Fibroblast of skin of abdomen (primary cell): ENCODE measurements around the gene BAZ2A. TPM values are rescaled to one million over a fixed set of nuclear protein-coding genes. Genes with fewer than 3 reads are reported as not detected.
"Not testable (repeated sequence)": the region's sequence is repeated elsewhere in the genome, so short reads cannot be mapped to it uniquely, and the experiment has no call there.

Source experiments
- DNase-seq: peaks from one replicate; pipeline ENCODE4 v3.0.0-alpha.2; 2013
- polyA plus RNA-seq, 2 experiments: library from polyadenylated mRNA; unstranded; fragments of 120-200 nt; gene quantifications; one replicate each; pipeline ENCODE4 v1.2.1, GENCODE V29; 2013; ENCODE audit not compliant: insufficient read length in 2 of 2

BAZ2A gene
- polyA plus RNA-seq (2013, experiment 1 of 2; ENCODE audit: insufficient read length), result 38.9 TPM
- 30.1 TPM for polyA plus RNA-seq (2013, experiment 2 of 2; ENCODE audit: insufficient read length)

DNA sequence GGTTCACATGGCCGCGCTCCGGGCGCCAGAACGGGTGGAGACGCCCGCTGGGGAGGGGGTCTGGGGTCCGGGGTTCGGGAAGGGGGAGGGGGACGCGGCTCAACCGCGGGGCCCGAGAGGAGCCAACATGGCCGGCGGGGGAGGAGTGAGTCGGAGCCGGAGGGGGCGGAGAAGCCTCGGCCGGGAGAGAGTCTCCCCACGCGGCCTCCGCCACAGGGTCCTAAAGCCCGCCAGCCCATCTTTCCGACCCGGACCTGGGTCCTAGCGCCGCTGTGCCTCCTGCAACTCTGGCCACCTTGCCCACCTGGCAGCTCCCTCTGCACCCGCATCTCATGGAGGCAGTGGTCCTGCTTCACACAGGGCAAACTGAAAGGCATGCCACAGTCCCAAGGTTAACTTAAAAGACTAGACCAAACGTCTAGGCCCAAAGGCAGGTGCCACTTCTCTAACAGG lies at the start of gene BAZ2A:
TSS of gene BAZ2A (minus strand) at position 147 of the 453 bp plus-strand sequence. CDS start 12,796 bp downstream, outside the sequence.
- peak; percentile 79 for DNase-seq

GRCh38 chr12:56678852-56679251 lies 48.7 kb upstream of the BAZ2A start:
- DNase-seq, result no peak

DNA sequence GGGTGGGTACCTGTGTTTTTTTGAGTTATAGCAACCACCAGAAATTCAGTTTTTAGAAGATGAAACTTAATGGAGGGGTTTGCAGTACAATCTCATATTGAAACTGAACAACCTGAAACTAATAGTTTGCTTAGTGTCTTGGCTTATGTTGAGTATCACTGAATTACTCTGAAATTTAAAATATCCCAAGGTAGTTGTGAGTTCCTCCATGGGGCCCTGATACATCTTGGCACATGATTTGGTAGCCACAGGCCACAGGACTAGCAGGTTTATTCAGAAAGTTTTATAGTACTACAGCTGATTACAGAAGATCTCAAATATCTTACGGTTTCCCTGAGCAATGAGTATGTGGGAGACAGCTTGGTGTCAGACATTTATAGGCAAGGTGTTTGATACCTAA lies 47.6 kb upstream of the BAZ2A start:
- DNase-seq, result no peak

DNA sequence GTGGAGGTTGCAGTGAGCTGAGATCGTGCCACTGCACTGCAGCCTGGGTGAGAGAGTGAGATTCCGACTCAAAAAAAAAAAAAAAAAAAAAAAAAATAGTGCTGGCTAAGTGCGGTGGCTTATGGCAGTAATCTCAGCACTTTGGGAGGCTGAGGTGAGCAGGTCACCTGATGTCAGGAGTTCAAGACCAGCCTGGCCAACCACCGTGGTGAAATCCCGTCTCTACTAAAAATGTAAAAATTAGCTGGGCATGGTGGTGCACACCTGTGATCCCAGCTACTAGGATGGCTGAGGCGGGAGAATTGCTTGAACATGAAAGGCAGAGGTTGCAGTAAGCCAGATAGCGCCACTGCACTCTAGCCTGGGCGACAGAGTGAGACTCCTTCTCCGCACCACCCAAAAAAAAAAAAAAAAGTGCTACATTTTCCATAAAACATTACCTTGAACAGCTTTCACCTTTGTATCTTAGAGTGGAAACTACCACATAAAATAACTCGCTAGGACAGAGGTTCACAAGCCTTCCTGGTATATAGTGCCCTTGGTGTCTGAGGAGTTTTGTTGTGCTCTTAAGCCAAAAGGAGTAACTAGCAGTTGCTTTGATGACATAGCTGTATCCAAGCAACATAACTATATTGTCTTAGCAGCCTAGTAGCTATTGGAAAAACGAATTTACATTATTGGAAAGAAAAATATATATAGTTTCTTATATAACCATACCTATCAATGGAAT lies 46.9 kb upstream of the BAZ2A start:
- no peak for DNase-seq

GRCh38 chr12:56671608-56672007 lies 41.5 kb upstream of the BAZ2A start:
- DNase-seq, result no peak

GRCh38 chr12:56670836-56671235 lies 40.7 kb upstream of the BAZ2A start:
- no peak for DNase-seq

- DNase-seq, result no peak
Measured at GRCh38 chr12:56668197-56668457, 38.0 kb upstream of the BAZ2A start.

DNA sequence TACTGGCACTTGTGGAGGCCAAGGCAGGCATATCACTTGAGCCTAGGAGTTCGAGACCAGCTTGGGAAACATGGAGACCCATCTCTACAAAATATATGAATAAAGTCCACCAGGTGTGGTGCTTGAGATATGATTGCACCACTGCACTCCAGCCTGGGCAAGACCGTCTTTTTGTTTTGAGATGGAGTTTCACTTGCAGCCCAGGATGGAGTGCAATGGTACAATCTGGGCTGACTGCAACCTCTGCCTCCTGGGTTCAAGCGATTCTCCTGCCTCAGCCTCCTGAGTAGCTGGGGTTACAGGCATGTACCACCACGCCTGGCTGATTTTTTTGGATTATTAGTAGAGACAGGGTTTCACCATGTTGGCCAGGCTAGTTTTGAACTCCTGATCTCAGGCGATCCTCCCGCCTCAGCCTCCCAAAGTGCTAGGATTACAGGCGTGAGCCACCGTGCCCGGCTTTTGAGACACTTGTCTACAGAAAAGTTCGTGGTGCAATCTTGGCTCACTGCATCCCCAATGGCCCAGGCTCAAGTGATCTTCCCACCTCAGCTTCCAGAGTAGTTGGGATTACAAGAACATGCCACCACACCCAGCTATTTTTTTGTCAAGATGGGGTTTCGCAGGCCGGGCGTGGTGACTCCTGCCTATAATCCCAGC lies 32.0 kb upstream of the BAZ2A start:
- DNase-seq, result no peak

DNA sequence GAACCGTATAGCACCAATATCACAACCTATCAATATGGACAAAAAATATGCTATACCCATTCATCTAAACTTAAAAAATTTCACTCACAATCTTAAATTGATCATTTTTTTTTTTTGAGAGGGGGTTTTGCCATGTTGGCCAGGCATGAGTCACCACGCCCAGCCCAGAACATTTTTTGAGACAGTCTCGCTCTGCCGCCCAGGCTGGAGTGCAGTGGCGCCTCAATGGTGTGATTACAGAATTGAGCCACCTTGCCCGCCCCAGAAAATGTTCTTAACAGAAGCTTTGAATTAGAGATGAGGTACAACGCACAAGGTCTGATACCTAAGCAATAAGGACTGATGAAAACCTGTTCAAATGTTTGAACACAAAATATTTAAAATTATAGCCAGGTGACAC lies 31.4 kb upstream of the BAZ2A start:
- no peak for DNase-seq

- DNase-seq, result no peak
Measured at GRCh38 chr12:56658921-56659320, 28.8 kb upstream of the BAZ2A start.

DNA sequence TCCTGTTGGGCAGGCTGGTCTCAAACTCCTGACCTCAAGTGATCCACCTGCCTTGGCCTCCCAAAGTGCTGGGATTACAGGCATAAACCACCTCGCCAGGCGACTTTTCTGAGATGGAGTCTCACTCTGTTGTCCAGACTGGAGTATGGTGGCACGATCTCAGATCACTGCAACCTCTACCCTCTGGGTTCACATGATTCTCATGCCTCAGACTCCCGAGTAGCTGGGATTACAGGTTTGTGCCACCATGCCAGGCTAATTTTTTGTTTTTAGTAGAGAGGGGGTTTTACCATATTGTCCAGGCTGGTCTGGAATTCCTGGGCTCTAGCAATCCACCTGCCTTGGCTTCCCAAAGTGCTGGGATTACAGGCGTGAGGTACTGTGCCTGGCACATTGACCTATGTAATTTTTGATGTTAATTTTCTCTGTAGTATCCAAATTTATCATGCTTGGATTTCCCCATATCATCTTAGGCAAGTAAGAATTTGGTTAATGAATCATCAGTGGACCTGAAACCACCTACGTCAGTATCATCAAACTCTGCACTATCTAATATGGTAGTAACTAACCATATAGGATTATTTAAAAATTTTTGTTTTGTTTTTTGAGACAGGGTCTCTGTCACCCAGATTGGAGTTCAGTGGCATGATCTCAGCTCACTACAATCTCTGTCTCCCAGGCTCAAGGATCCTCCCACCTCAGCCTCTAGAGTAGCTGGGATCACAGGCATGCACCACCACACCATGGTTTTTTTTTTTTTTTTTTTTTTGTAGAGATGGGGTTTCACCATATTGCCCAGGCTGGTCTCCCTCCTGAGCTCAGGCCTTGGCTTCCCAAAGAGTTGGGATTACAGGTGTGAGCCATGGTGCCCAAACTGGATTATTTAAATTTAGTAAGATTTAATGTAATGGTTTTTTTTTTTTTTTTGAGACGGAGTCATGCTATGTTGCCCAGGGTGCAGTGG lies 27.6 kb upstream of the BAZ2A start:
- DNase-seq, result no peak

- DNase-seq, result not testable (repeated sequence)
Measured at GRCh38 chr12:56653781-56654180, 23.7 kb upstream of the BAZ2A start.

DNA sequence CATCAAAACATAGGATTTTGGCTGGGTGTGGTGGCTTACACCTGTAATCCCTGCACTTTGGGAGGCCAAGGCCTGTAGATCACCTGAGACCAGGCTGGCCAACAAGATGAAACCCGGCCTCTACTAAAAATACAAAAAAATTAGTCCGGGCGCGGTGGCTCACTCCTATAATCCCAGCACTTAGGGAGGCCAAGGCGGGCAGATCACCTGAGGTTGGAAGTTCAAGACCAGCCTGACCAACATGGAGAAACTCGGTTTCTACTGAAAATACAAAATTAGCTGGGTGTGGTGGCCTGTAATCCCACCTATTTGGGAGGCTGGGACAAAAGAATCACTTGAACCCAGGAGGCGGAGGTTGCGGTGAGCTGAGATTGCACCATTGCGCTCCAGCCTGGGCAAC lies 17.9 kb upstream of the BAZ2A start:
- not testable (repeated sequence) for DNase-seq

GRCh38 chr12:56645717-56646446 lies 15.8 kb upstream of the BAZ2A start, which contains the start of gene ATP5F1B:
ATP5F1B (minus strand) TSS chr12:56645984; CDS start chr12:56645963, 21 bp downstream.
- peak; percentile 100 for DNase-seq

GRCh38 chr12:56645201-56645716 lies 15.1 kb upstream of the BAZ2A start:
- DNase-seq, result no peak

- no peak for DNase-seq
Measured at GRCh38 chr12:56644654-56645053, 14.5 kb upstream of the BAZ2A start.

- DNase-seq, result no peak
Measured at GRCh38 chr12:56641219-56641618, 11.1 kb upstream of the BAZ2A start.

GRCh38 chr12:56637621-56638020 lies 7.5 kb upstream of the BAZ2A start:
- no peak for DNase-seq

DNA sequence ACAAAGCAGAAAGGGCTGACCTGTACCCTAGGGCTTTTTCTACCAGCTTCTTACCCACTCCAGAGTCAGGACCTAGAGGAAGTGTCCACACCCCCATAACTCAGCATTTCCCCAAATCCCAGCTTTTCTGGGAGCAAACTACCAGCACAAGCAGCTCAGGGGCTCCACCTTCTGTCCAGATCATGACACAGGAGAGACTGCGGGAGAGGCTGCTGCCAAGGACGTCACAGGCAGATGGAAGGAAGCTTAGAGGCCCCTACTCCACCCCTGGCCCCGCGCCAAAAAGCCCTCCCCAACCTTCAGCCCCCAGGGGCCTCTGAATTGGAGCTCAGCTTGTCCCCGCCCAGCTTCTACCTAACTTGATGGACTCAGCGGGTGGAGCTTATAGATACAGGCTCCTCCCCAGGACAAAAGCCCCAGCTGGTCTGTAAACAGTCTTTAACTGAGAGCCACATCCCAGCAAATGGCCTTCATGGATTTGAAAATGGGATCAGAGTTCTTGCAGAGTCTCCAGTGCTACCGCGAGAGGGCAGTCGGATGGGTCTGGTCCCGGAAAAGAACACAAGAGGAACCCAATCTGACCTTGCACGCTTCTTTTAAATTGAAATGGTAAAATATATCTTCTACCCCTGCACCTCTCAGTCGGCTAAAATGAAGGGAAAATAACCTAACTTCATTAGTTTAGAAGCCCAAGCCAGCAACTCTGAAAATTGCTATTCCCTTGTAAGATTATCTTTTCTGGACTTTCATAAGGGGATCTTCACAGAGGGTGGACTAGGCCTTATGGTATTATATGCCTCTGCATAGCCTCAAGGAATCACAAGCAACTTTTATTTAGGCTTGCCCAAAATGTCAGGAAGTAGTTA lies 6.8 kb upstream of the BAZ2A start:
- peak; percentile 100 for DNase-seq

GRCh38 chr12:56635806-56636674 lies 5.9 kb upstream of the BAZ2A start:
- peak; percentile 83 for DNase-seq
